GM18526 (cell line): ENCODE results near the gene CEBPB.

Source experiments
- POLR2A ChIP-seq: IDR thresholded peaks from 3 replicates; pipeline ENCODE4 v1.6.1; 2011; ENCODE audit not compliant: insufficient read length; ENCODE audit errors: extremely low read depth

Gene CEBPB

DNA sequence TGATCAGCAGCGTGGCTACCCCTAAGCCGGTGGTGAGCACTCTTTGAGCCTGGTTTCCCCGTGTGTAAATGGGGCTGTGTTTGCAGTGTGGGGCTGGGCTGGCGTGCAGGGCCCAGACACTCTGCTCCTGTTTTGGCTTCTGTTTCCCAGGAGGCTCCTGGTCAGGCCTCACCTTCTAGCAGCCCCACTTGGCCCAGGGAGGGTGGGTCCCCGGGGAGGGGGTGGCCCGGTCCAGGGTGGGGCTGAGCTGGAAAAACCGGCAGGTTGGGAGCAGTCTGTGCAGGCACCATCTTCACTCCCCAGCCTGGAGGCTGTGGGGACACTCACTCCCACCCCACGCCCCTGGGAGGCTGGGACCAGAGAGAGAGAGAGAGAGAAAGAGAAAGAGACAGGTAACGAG, 25.3 kb downstream of the CEBPB start:
- no peak for TF ChIP-seq POLR2A

DNA sequence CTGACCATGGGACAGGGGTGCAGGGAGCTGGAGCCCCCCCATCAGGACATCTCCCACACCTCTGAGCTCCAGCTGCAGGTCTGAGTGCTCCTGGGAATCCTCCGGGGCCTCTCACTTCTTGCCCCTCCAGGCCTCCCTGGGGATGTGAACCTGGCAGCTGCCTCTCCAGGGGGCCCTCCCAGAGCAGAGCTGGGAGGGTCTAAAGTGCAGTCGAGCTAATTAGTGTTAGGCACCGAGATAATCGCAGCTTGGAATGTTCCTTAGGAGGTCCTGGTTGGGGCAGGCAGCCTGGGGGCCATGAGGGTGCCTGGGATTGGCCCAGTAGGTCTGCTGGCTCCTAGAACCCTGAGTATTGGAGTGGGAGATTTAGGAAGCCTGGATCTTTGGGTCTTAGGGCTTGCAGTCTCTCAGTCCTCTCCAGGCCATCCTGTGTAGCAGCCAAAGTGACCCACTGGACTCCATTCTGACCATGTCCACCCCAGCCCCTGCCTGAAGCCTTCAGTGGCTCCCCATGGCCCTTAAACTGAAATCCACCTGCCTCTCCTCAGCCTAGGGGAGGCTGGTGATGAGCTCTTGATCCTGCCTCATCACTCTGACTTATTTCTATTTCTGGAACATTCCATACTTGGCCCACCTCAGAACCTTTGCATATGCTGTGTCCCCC, 26.0 kb downstream of the CEBPB start:
- TF ChIP-seq POLR2A = no peak

DNA sequence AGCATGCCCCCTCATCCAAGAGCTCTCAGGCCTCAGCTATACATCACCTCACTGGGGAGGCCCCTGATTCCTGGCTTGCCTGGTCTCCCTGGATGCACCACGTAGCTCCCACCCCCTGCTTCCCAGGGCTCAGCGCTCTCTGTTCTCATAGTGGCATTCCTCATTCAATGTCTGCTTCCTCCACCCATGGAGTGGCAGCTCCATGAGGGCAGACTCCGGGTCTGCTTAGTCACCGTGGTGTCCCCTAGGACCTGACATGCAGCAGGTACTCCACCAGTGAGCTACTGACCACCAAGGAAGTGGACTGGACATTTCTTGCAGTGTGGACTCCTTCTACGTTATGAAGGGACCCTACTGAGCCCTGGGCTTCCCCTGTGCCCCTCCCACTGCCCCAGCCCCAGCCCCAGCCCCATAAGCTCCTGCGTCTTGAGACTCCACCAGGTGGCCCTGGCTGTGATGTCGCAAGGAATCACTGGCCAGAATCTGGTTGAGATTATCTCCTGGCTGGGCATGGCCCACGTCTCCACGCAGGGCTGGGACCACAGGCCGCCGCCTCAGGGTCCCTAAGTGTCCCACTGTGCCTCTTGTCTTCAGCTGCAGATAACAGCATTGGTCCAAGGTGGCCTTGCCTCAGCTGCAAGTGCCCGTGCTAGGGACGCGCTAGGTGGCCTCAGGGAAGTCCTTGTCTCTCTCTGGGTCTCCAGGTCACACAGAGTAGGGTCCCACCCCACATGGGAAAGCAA, 26.7 kb downstream of the CEBPB start:
- no peak for TF ChIP-seq POLR2A

DNA sequence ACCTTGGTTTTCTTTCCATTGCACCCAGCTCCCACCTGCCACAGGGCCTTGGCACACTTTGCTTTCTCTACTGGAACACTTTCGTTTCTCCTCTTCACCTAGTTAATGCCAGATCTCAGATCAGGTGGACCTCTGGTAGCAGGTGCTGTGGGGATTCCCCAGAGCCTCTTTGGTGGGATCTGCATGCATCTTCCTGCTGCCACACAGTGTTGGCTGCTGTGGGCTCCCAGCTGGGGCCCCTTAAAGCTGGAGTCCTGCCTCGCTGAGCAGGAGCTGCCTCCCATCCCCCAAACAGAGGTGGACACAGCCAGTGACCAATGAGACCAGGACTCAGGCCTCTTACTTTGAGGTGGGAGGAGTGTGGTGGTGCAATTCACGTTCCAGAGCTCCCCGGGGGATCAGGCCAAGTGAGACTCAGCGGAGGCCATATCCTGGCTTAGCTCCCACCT, 28.4 kb downstream of the CEBPB start:
- no peak for TF ChIP-seq POLR2A

DNA sequence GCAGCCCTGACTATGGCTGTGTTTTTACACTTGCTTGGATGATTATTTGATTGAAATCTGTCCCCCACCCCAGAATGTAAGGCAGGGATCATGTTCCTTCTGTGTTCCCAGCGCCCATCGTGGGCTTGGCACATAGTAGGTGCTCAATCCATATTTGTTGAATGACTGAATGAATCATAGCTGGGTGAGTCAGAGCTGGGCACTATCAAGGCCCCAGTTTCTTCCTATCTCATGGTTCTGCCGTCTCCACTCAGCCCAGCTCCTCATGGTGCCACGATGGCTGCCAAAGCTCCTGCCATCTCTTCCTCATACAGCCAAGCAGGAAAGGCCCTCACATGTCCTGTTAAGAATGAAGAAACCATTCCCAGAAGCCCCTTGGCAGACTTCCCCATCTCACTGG, 29.0 kb downstream of the CEBPB start:
- no peak for TF ChIP-seq POLR2A

DNA sequence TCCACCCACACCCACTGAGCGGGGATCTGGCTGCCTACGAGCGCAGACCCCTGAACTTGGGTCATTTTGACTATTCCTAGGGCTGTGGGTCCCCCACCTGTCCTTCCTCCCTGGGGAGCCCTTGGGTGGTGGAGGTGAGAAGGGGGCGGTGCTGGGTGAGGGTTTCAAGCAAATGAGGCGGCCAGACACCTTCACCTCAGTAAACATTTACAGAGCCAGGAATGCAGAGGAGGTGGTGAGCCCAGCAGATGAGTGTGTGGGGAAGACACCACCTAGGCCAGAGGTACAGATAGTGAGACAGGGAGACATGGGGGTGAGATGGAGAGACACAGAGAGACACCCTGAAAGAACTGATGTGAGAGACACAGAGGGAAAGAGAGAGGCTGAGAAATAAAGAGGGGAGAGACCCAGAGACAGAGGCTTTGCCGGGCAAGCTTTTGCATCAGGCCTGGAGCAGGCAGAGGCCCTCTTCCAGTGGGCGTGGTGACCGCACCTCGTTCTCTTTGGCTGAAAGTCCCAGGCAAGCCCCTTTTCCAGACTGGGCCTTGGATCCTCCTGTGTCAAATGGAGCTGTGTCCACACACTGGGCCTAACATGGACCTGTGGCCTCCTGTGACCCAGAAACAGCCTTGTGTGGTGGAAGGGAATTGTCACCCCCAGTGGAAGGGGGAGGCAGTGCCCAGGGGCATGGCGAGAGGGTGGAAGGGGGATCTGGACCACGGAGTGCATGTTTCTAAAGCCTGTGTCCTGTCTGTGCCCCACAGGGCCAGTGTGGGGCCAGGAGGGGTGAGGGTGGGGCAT, 29.7 kb downstream of the CEBPB start:
- TF ChIP-seq POLR2A = no peak

DNA sequence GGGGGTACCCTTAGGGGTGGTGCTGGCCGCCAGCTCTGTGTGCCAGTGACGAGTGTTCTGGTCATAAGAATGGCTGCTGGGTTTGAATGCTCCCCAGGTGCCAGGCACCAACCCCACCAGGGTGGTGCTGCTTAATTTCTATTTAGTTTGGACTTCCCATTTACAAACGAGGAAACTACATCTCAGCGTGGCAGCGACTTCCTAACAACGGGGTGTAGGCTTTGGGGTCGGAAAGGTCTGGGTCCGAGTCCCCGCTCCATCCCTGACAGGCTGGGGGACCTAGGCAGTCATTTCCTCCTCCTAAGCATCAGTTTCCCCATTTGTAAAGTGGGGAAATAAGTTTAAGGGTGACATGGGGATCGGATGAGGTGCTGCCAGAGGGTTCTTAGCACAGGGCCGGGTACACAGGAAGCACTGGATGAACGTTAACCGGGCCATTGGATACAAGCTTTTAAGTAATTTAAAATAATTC, 30.3 kb downstream of the CEBPB start:
- no peak for TF ChIP-seq POLR2A

DNA sequence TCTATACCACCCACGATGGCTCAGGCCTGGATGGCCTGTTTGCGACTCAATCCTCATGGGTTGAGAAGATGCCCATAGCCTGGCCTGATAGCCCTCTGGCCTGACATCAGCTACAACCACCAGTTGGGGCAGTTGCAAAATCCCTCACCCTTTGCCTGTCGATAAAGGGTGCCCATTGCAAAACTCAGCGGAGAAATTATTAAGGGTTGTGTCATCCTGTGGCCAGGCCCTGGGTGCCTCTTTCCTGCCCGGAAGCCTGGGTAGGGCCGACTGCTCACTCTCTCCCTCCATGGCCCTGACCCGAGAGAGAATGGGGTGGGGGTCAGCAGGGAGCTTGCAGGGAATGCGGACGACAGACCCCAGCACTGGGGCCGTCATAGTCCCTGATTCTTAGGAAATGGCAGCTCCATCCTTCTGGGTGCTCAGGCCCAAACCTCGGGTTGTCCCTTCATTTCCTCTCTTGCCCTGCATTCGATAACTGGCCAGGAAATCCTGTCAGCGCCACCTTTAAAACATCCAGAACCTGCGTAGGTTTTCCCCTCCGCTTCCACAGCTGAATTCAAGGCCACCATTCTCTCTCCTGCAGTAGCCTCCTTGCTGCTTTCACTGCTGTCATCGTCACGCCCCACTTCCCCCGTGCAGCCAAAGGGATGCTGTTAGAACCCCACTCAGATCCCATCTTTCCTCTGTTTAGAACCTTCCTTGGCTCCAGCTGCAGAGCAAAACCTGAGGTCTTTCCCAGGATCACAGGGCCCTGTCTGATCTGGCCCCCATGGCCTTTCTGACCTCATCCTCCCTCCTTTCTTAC, 31.1 kb downstream of the CEBPB start:
- no peak for TF ChIP-seq POLR2A

DNA sequence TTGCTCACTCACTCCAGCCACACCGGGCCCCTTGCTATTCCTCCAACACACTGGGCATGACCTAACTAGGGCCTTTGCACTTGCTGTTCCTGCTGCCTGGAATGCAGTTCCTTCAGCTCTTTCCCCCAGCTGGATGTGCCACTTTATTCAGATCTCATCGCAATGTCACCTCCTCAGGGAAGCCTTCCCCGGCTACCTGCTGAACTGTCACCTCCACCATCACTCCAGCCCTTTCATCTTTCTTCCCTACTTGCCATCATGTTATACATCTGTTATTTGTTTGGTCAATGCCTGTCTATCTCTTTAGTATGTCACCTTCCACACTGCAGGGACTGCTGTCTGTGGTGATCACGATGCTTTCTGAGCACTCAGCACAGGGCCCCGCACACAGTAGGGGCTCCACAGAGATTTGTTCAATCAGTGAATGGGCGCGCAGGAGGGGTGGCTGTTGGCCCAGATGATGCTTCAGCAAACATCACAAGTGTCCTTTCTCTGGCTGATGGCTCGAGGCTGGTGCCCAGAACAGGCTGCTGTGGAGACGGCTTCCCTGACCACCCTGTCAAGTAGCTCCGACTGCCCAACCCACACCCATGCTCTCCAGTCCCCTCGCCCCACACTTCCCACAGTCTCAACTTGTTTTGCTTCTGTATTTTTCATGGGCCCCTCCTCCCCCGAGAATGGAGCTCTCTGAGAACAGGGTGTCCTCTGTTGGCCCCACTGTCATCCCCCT, 31.8 kb downstream of the CEBPB start:
- TF ChIP-seq POLR2A = no peak

DNA sequence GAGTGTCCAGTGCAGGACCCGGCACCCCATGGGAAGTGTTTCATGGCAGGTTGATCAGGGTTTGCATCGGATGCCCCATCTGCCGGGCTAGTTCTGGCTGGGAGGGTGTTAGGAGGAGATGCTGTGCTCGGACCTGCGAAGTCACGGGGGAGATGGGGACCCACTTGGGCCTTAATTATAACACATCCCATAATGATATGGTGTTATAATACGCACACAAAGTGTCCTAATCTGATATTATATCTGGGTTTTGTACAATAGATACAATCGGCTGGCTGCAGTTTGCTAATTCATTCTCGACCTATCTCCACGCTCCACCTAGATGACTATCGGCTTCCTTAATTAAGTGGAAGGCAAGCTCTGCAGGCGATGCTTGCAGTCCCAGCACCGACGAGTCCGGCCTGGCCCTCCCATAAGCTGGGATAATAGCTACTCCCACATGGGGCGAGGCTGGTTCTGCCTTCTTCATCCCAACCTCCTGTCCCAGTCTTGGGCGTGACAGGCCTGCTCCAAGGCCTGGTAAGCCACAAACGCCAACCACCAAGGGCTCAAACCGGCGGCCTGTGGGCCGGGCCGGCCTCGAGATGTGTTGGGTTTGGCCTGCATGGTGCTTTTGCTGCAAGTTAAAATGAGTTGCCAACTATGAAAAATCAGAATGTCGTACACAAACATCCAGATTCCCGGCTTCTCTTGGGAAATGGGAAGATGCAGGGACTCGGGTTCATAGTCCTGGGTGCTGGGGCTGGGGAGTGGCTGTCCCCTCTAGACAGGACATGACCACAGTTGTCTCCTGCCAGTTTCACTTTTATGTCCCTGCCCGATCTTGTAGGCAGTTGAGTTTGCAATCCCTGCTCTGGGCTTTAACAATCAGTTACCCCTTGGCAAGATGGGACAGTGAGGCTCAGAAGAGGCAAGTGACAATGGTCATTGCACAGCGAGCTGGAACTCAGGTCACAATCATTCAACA, 32.7 kb downstream of the CEBPB start:
- TF ChIP-seq POLR2A = no peak

DNA sequence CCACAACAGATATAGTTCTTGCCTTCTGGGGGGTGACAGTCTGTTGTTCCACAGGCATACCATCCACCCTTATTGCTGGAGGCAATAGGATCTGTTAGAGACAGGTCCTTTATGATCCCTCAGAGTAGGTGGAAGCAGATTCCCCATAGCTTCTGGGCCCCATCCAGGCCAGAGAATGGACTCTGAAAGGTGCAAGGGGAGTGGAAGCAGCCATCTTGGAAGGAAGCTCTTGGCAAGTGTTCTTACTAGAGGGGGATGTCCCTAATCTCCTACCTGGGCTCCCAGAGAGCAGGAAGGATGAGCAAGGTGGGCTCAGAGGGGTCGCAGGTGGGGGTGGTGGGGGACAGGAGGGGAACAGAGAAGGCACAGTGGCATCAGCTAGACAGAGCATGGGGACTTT, 33.4 kb downstream of the CEBPB start:
- no peak for TF ChIP-seq POLR2A

DNA sequence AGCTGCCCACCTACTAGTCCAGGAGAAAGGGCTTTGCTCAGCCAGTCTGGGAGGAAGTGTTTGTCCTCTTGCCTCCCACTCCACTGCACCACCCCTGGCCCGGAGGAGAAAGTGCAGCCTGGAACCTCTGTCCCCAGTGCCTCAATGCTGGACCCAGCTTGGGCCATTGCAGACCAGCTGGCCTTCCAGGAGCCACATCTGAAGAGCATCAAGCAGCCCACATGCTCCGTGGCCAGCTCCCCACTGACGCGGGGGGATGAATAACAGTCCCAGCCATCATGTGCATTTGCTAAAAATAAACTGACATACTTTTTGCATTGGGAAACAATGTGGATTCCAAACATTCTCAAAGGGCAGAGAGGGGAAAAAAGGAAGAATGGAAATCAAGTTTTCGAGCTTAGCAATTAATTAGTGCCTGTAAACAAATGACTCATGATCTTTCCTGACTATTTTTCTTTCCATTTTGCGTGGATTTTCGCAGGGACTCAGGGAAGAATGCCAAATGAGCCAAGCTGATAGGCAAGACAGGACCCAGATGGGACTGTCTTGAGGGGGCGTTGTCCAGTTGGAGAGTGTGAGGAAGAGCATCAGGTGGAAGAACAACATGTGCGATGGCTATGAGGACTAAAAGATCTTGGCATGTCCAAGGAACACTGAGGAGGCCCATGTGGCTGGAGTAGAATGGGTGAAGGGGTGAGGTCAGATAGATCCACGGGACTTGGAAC, 34.1 kb downstream of the CEBPB start:
- no peak for TF ChIP-seq POLR2A
